Suprapubic skin (tissue), 4 donors: ENCODE measurements around the gene PLCL2. TPM values are rescaled to one million over a fixed set of nuclear protein-coding genes. Genes with fewer than 3 reads are reported as not detected.

Experiments used
- DNase-seq, 2 donors: peaks; one replicate each; pipeline ENCODE4 v3.0.0-alpha.2; 2019; ENCODE audit warnings: low spot score in 2 of 2
- H3K27ac ChIP-seq: fragments of 200-600 bp; sonication (generic); one replicate; pipeline ENCODE4 v1.5.1; 2019
- H3K27me3 ChIP-seq: fragments of 200-600 bp; sonication (generic); one replicate; pipeline ENCODE4 v1.5.1; 2019
- H3K36me3 ChIP-seq: fragments of 200-600 bp; sonication (generic); one replicate; pipeline ENCODE4 v1.5.1; 2019
- H3K4me1 ChIP-seq: fragments of 200-600 bp; sonication (generic); one replicate; pipeline ENCODE4 v1.5.1; 2019
- H3K4me3 ChIP-seq: fragments of 200-600 bp; sonication (generic); one replicate; pipeline ENCODE4 v1.5.1; 2019; ENCODE audit warnings: mild to moderate bottlenecking
- H3K9me3 ChIP-seq: fragments of 200-600 bp; sonication (generic); one replicate; pipeline ENCODE4 v1.5.1; 2019
- CTCF ChIP-seq, 2 donors: fragments of 200-600 bp in 1 of 2; fragments of 450-650 bp in 1 of 2; sonication (generic) in 1 of 2; IDR thresholded peaks; one replicate each; pipeline ENCODE4 v1.5.1; 2016 to 2019; ENCODE audit warnings: antibody characterized with exemption in 2 of 2, mild to moderate bottlenecking in 1 of 2, moderate library complexity in 1 of 2
- EP300 ChIP-seq: sonication (generic); formaldehyde crosslinking; IDR thresholded peaks from one replicate; pipeline ENCODE4 v1.6.1; 2017; ENCODE audit warnings: antibody characterized with exemption
- POLR2A ChIP-seq, 2 donors: fragments of 450-650 bp; IDR thresholded peaks; one replicate each; pipeline ENCODE4 v1.6.1; 2017; ENCODE audit warnings: antibody characterized with exemption in 2 of 2, mild to moderate bottlenecking in 2 of 2, moderate library complexity in 2 of 2
- POLR2AphosphoS5 ChIP-seq, 3 donors: sonication (generic); formaldehyde crosslinking; IDR thresholded peaks; one replicate each; pipeline ENCODE4 v1.6.1; 2017; ENCODE audit warnings: antibody characterized with exemption in 3 of 3
- WGBS: methylation state at CpG from one replicate; pipeline ENCODE4 v1.1.5; 2018; 5-methylcytosine and 5-hydroxymethylcytosine counted together
- total RNA-seq, 4 donors: library from RNA; depleted of rRNA; stranded (reverse); fragments of >200 nt; gene quantifications; one replicate each; pipeline ENCODE4 v1.1.0, GENCODE V29; 2016

PLCL2 gene
- total RNA-seq, 4 donors from 2014 or later: 1.5 to 4.2 (median 1.9) TPM

- Histone ChIP-seq H3K9me3 (peaks cover 5% of the 10 kb centered on the region), H3K27me3 (no peaks in the 10 kb centered on the region), H3K36me3 (peaks cover 5% of the 10 kb centered on the region), H3K27ac (no peak overlapping the region), H3K4me1 (no peaks in the 10 kb centered on the region), H3K4me3 (no peak overlapping the region)
- no peak for DNase-seq
- WGBS: 59% methylated on average over 2 of the region's 2 CpGs
- TF ChIP-seq POLR2AphosphoS5 (IDR thresholded peaks at IDR 0.05): no peak
- TF ChIP-seq POLR2A (IDR thresholded peaks at IDR 0.05): no peak
Observed at GRCh38 chr3:17006132-17006852, 121.5 kb downstream of the PLCL2 start.

GRCh38 chr3:17007284-17007683 is 122.5 kb downstream of the PLCL2 start:
- 95% methylated on average over 1 of the region's 1 CpG for WGBS
- no peak overlapping the region for H3K27ac ChIP-seq
- no peak overlapping the region for H3K4me3 ChIP-seq
- H3K36me3 ChIP-seq: peaks cover 6% of the 10 kb centered on the region
- no peaks in the 10 kb centered on the region for H3K9me3 ChIP-seq
- no peaks in the 10 kb centered on the region for H3K4me1 ChIP-seq
- no peaks in the 10 kb centered on the region for H3K27me3 ChIP-seq
- no peak for DNase-seq
- TF ChIP-seq POLR2A (IDR thresholded peaks at IDR 0.05) (no peak), EP300 (no peak), POLR2AphosphoS5 (IDR thresholded peaks at IDR 0.05) (no peak), CTCF (IDR thresholded peaks at IDR 0.05) (no peak)

GRCh38 chr3:17009826-17010225 is 125.1 kb downstream of the PLCL2 start:
- no peaks in the 10 kb centered on the region for H3K4me1 ChIP-seq
- TF ChIP-seq POLR2A (IDR thresholded peaks at IDR 0.05): no peak
- no peaks in the 10 kb centered on the region for H3K9me3 ChIP-seq
- H3K27ac ChIP-seq: no peak overlapping the region
- no peak overlapping the region for H3K4me3 ChIP-seq
- H3K36me3 ChIP-seq: peaks cover 6% of the 10 kb centered on the region
- WGBS: 90% methylated on average over 5 of the region's 5 CpGs
- no peaks in the 10 kb centered on the region for H3K27me3 ChIP-seq
- no peak for DNase-seq

- TF ChIP-seq POLR2AphosphoS5 (IDR thresholded peaks at IDR 0.05) (no peak), CTCF (IDR thresholded peaks at IDR 0.05) (no peak), POLR2A (IDR thresholded peaks at IDR 0.05) (no peak), EP300 (no peak)
- DNase-seq: no peak
- Histone ChIP-seq H3K9me3 (no peaks in the 10 kb centered on the region), H3K27ac (no peak overlapping the region), H3K4me3 (no peak overlapping the region), H3K36me3 (peaks cover 6% of the 10 kb centered on the region), H3K4me1 (no peaks in the 10 kb centered on the region), H3K27me3 (no peaks in the 10 kb centered on the region)
- 92% methylated on average over 10 of the region's 10 CpGs for WGBS
Observed at GRCh38 chr3:17011728-17012338, 127.1 kb downstream of the PLCL2 start.

- Histone ChIP-seq H3K27ac (no peak overlapping the region), H3K4me1 (no peaks in the 10 kb centered on the region), H3K9me3 (no peaks in the 10 kb centered on the region), H3K4me3 (no peak overlapping the region), H3K27me3 (no peaks in the 10 kb centered on the region), H3K36me3 (peaks cover 6% of the 10 kb centered on the region)
- DNase-seq: no peak
- 82% methylated on average over 2 of the region's 2 CpGs for WGBS
- TF ChIP-seq EP300 (no peak), POLR2A (IDR thresholded peaks at IDR 0.05) (no peak), POLR2AphosphoS5 (IDR thresholded peaks at IDR 0.05) (no peak), CTCF (IDR thresholded peaks at IDR 0.05) (no peak)
Observed at GRCh38 chr3:17013050-17013449, 128.3 kb downstream of the PLCL2 start.

- TF ChIP-seq CTCF (IDR thresholded peaks at IDR 0.05): no peak
- no peak for TF ChIP-seq POLR2A (IDR thresholded peaks at IDR 0.05)
- no peak for TF ChIP-seq POLR2AphosphoS5 (IDR thresholded peaks at IDR 0.05)
- no peak for TF ChIP-seq EP300
- WGBS: 93% methylated on average over 4 of the region's 4 CpGs
- Histone ChIP-seq H3K4me1 (no peaks in the 10 kb centered on the region), H3K27ac (no peak overlapping the region), H3K4me3 (no peak overlapping the region), H3K9me3 (no peaks in the 10 kb centered on the region), H3K36me3 (peaks cover 6% of the 10 kb centered on the region), H3K27me3 (no peaks in the 10 kb centered on the region)
- no peak for DNase-seq
Observed at GRCh38 chr3:17013571-17013970, 128.8 kb downstream of the PLCL2 start.
